Panc1 (cell line): Measurements from ENCODE around the gene NKAIN2. TPM values are rescaled to one million over a fixed set of nuclear protein-coding genes. Genes with fewer than 3 reads are reported as not detected.

Experiments
- ATAC-seq: fragments of 200-7000 bp; cut with Tn5 transposase; 2 replicates; pipeline ENCODE4 v1.9.1; 2020; ENCODE audit warnings: mild to moderate bottlenecking, moderate library complexity
- BruUV-seq: library from RNA; stranded (reverse); fragments of 400-500 nt; replicated peaks from 2 replicates; lab custom pipeline; 2021; lab: Mats Ljungman, UMichigan
- CTCF ChIA-PET: fragments of 300-600 bp; sonication (Branson Sonifier 250); formaldehyde crosslinking; loops from one replicate; lab custom pipeline; 2022; ENCODE audit warnings: antibody characterized with exemption; lab: Charles Lee
- POLR2A ChIA-PET: fragments of 300-600 bp; sonication (Branson Sonifier 250); formaldehyde crosslinking; loops from one replicate; lab custom pipeline; 2022; ENCODE audit warnings: antibody characterized with exemption; lab: Charles Lee
- DNase-seq: peaks from one replicate; pipeline ENCODE4 v3.0.0-alpha.2; 2010; ENCODE audit warnings: low read depth, low spot score
- H3K27ac ChIP-seq: 2 replicates; pipeline ENCODE4 v1.5.1; 2011; ENCODE audit warnings: mild to moderate bottlenecking, low read length, inconsistent platforms
- H3K27me3 ChIP-seq: fragments of 200-500 bp; sonication (Bioruptor generic); 2 replicates; pipeline ENCODE4 v1.6.0; 2014; ENCODE audit warnings: low read length, inconsistent platforms; ENCODE audit not compliant: control insufficient read depth, insufficient read depth
- H3K36me3 ChIP-seq: fragments of 200-500 bp; sonication (Bioruptor generic); 2 replicates; pipeline ENCODE4 v1.5.1; 2014; ENCODE audit warnings: inconsistent platforms, mild to moderate bottlenecking, low read length, moderate library complexity; ENCODE audit not compliant: control insufficient read depth, insufficient read depth
- H3K4me1 ChIP-seq: 2 replicates; pipeline ENCODE4 v1.5.1; 2011; ENCODE audit warnings: inconsistent platforms, mild to moderate bottlenecking, low read length, moderate library complexity; ENCODE audit not compliant: control insufficient read depth, insufficient read depth
- H3K4me3 ChIP-seq, 2 experiments: 2 replicates each; pipeline ENCODE4 v1.5.1; 2011 to 2012; ENCODE audit warnings: low read depth in 2 of 2, low read length in 2 of 2, mild to moderate bottlenecking in 2 of 2, inconsistent platforms in 1 of 2, moderate library complexity in 1 of 2
- H3K9me3 ChIP-seq: fragments of 200-500 bp; sonication (Bioruptor generic); 2 replicates; pipeline ENCODE4 v1.5.1; 2014; ENCODE audit warnings: low read depth, mild to moderate bottlenecking, inconsistent platforms, low read length, moderate library complexity; ENCODE audit not compliant: control insufficient read depth, insufficient read depth
- CTCF ChIP-seq: fragments of 450-650 bp; IDR thresholded peaks from 2 replicates; pipeline ENCODE4 v1.5.1; 2017; ENCODE audit warnings: mild to moderate bottlenecking
- POLR2AphosphoS5 ChIP-seq: IDR thresholded peaks from 2 replicates; pipeline ENCODE4 v1.6.1; 2012; ENCODE audit warnings: mild to moderate bottlenecking, low read depth, low read length, moderate library complexity
- REST ChIP-seq, 2 experiments: IDR thresholded peaks; 2 replicates each; pipeline ENCODE4 v1.6.1; 2011 to 2012; ENCODE audit warnings: low read depth in 2 of 2, control low read depth in 1 of 2, low read length in 1 of 2, mild to moderate bottlenecking in 1 of 2, moderate library complexity in 1 of 2; ENCODE audit not compliant: insufficient read depth in 1 of 2
- SIN3A ChIP-seq: IDR thresholded peaks from 2 replicates; pipeline ENCODE4 v1.6.1; 2012; ENCODE audit warnings: low read depth, mild to moderate bottlenecking, low read length, moderate library complexity, borderline replicate concordance; ENCODE audit not compliant: insufficient read depth
- TCF7L2 ChIP-seq: IDR thresholded peaks from 2 replicates; pipeline ENCODE4 v1.6.1; 2011; ENCODE audit warnings: mild to moderate bottlenecking, low read depth, low read length, inconsistent platforms
- in situ Hi-C: cut with HindIII; loops from 2 replicates; pipeline ENCODE4 v1.10.0; 2016; ENCODE audit warnings: low sequenced_read_pairs, low pct_unique_long_range_greater_than_20kb
- intact Hi-C: fragments of 100-400 bp; cut with micrococcal nuclease; formaldehyde crosslinking; loops from one replicate; pipeline ENCODE4 v1.10.0; 2022; ENCODE audit not compliant: unreplicated experiment
- total RNA-seq: library from RNA; stranded (reverse); gene quantifications from one replicate; pipeline ENCODE4 v1.2.1, GENCODE V29; 2021; ENCODE audit not compliant: unreplicated experiment

The NKAIN2 gene
- total RNA-seq, 1 experiment from 2014 or later: 2.6 TPM

- Histone ChIP-seq H3K9me3 (no peaks in the 10 kb centered on the region), H3K27ac (no peak overlapping the region), H3K4me1 (no peaks in the 10 kb centered on the region), H3K4me3 (no peak overlapping the region), H3K27me3 (no peaks in the 10 kb centered on the region), H3K36me3 (no peaks in the 10 kb centered on the region)
- no peak for TF ChIP-seq REST (IDR thresholded peaks at IDR 0.05; ENCODE audit: insufficient read depth in 1 of 2, low read depth in 2 of 2, low read length in 1 of 2)
- TF ChIP-seq TCF7L2: no peak
- TF ChIP-seq POLR2AphosphoS5: no peak
- DNase-seq: no peak
- no peak for ATAC-seq
- intact Hi-C loops (no loop called here), in situ Hi-C loops (no loop called here)
- BruUV-seq: no TSS peak
- ChIA-PET POLR2A (no interaction called here), CTCF (no interaction called here)
Measured at GRCh38 chr6:124110514-124110913, 306.8 kb downstream of the NKAIN2 start.

GRCh38 chr6:124119596-124119995 is 315.9 kb downstream of the NKAIN2 start:
- H3K27me3 ChIP-seq: no peaks in the 10 kb centered on the region
- TF ChIP-seq POLR2AphosphoS5 (no peak), REST (IDR thresholded peaks at IDR 0.05; ENCODE audit: insufficient read depth in 1 of 2, low read depth in 2 of 2, low read length in 1 of 2) (no peak), TCF7L2 (no peak), CTCF (no peak), SIN3A (no peak)
- DNase-seq (no peak), ATAC-seq (no peak)
- in situ Hi-C loops: no loop called here
- no peaks in the 10 kb centered on the region for H3K36me3 ChIP-seq
- H3K4me1 ChIP-seq: no peaks in the 10 kb centered on the region
- H3K4me3 ChIP-seq: no peak overlapping the region
- intact Hi-C loops: no loop called here
- ChIA-PET CTCF (no interaction called here), POLR2A (no interaction called here)
- no TSS peak for BruUV-seq
- no peak overlapping the region for H3K27ac ChIP-seq
- no peaks in the 10 kb centered on the region for H3K9me3 ChIP-seq
